Measurements from ENCODE around the gene TTC13.

- TF ChIP-seq CENPBD1 (CRISPR knock-in tag; IDR thresholded peaks at IDR 0.05; ENCODE audit: borderline replicate concordance, low read depth) (no peak), ZNF792 (CRISPR knock-in tag; IDR thresholded peaks at IDR 0.05) (no peak), CTCF (CRISPR knock-in tag; IDR thresholded peaks at IDR 0.05) (no peak), KDM5A (IDR thresholded peaks at IDR 0.05; ENCODE audit: borderline replicate concordance, low read length) (no peak), CC2D1A (CRISPR knock-in tag; IDR thresholded peaks at IDR 0.05) (no peak)
These were observed 5.2 kb upstream of the TTC13 start for GRCh38 chr1:230983811-230984210.
